ENCODE data around the gene RGS7.

GRCh38 chr1:241171991-241172390 is 185.0 kb downstream of the RGS7 start:
- TF ChIP-seq POLR2A (IDR thresholded peaks at IDR 0.05) (no peak), CTCF (IDR thresholded peaks at IDR 0.05) (no peak)

All from thyroid gland (tissue), 4 donors.